GM23338 (cell line): ENCODE measurements around the gene FAP. TPM values are rescaled to one million over a fixed set of nuclear protein-coding genes. Genes with fewer than 3 reads are reported as not detected.

Source experiments
- ATAC-seq: fragments of 200-7000 bp; cut with Tn5 transposase; 3 replicates; pipeline ENCODE4 v1.9.1; 2020
- DNase-seq: peaks from one replicate; pipeline ENCODE4 v3.0.0-alpha.2; 2015; ENCODE audit warnings: low spot score
- H2AFZ ChIP-seq: fragments of 200-600 bp; sonication (generic); 2 replicates; pipeline ENCODE4 v1.8.0; 2016; ENCODE audit warnings: antibody characterized with exemption, mild to moderate bottlenecking, moderate library complexity
- H3F3A ChIP-seq: fragments of 200-600 bp; sonication (generic); replicated peaks from 2 replicates; pipeline ENCODE4 v1.8.0; 2017; ENCODE audit warnings: antibody characterized with exemption, mixed run types, low read depth
- H3K27ac ChIP-seq: fragments of 200-600 bp; sonication (generic); 2 replicates; pipeline ENCODE4 v1.6.1; 2016; ENCODE audit warnings: low read depth
- H3K27me3 ChIP-seq: fragments of 200-600 bp; sonication (generic); 2 replicates; pipeline ENCODE4 v1.8.0; 2016; ENCODE audit warnings: mild to moderate bottlenecking, mixed run types, moderate library complexity; ENCODE audit not compliant: insufficient read depth
- H3K36me3 ChIP-seq: fragments of 200-600 bp; sonication (generic); 2 replicates; pipeline ENCODE4 v1.8.0; 2016; ENCODE audit warnings: mild to moderate bottlenecking; ENCODE audit not compliant: insufficient read depth
- H3K4me1 ChIP-seq: fragments of 200-600 bp; sonication (generic); 2 replicates; pipeline ENCODE4 v1.8.0; 2016; ENCODE audit warnings: mild to moderate bottlenecking, moderate library complexity; ENCODE audit not compliant: insufficient read depth
- H3K4me2 ChIP-seq: fragments of 200-600 bp; sonication (generic); 2 replicates; pipeline ENCODE4 v1.7.1; 2017; ENCODE audit warnings: mixed run types
- H3K4me3 ChIP-seq: fragments of 200-600 bp; sonication (generic); 2 replicates; pipeline ENCODE4 v1.6.1; 2016; ENCODE audit warnings: mixed run types
- H3K79me2 ChIP-seq: fragments of 200-600 bp; sonication (generic); replicated peaks from 2 replicates; pipeline ENCODE4 v1.8.0; 2017; ENCODE audit warnings: mild to moderate bottlenecking; ENCODE audit not compliant: insufficient read depth
- H3K9me2 ChIP-seq: fragments of 200-600 bp; sonication (generic); 2 replicates; pipeline ENCODE4 v1.8.0; 2017; ENCODE audit not compliant: insufficient read depth
- H4K20me1 ChIP-seq: fragments of 200-600 bp; sonication (generic); replicated peaks from 2 replicates; pipeline ENCODE4 v1.8.0; 2017; ENCODE audit warnings: mild to moderate bottlenecking; ENCODE audit not compliant: insufficient read depth
- H3K27ac Mint-ChIP-seq: 2 replicates; pipeline ENCODE4 v1.8.0; 2020; ENCODE audit warnings: inconsistent platforms, mild to moderate bottlenecking, moderate library complexity, mixed read lengths
- H3K27me3 Mint-ChIP-seq: 3 replicates; pipeline ENCODE4 v1.8.0; 2022; ENCODE audit warnings: low read depth, mild to moderate bottlenecking, moderate library complexity, mixed read lengths, inconsistent platforms; ENCODE audit not compliant: insufficient read depth, poor library complexity
- H3K36me3 Mint-ChIP-seq: 3 replicates; pipeline ENCODE4 v1.8.0; 2021; ENCODE audit warnings: low read depth, mild to moderate bottlenecking, inconsistent platforms, moderate library complexity, mixed read lengths
- H3K4me1 Mint-ChIP-seq: 3 replicates; pipeline ENCODE4 v1.8.0; 2020; ENCODE audit warnings: mild to moderate bottlenecking, inconsistent platforms, mixed read lengths
- H3K4me3 Mint-ChIP-seq: 3 replicates; pipeline ENCODE4 v1.8.0; 2021; ENCODE audit warnings: moderate library complexity, mild to moderate bottlenecking, inconsistent platforms, mixed read lengths
- H3K9me3 Mint-ChIP-seq: 3 replicates; pipeline ENCODE4 v1.8.0; 2020; ENCODE audit warnings: moderate library complexity, mild to moderate bottlenecking, inconsistent platforms, mixed read lengths
- CREB1 ChIP-seq: fragments of 250-450 bp; sonication (Bioruptor Pico); IDR thresholded peaks from 2 replicates; pipeline ENCODE4 v1.5.0; 2020; ENCODE audit warnings: low read depth, mild to moderate bottlenecking, moderate library complexity
- ETS1 ChIP-seq: IDR thresholded peaks from 2 replicates; pipeline ENCODE4 v1.6.1; 2016; ENCODE audit warnings: antibody characterized with exemption
- EZH2 ChIP-seq: fragments of 200-600 bp; sonication (generic); IDR thresholded peaks from one replicate; pipeline ENCODE4 v1.8.0; 2017; ENCODE audit warnings: antibody characterized with exemption, mild to moderate bottlenecking, low read depth; ENCODE audit not compliant: unreplicated experiment
- EZH2phosphoT487 ChIP-seq: fragments of 200-600 bp; sonication (generic); IDR thresholded peaks from one replicate; pipeline ENCODE4 v1.8.1; 2018; ENCODE audit warnings: antibody characterized with exemption; ENCODE audit not compliant: unreplicated experiment
- NANOG ChIP-seq: IDR thresholded peaks from 2 replicates; pipeline ENCODE4 v1.6.1; 2016; ENCODE audit warnings: antibody characterized with exemption, borderline replicate concordance
- POLR2AphosphoS5 ChIP-seq: IDR thresholded peaks from 2 replicates; pipeline ENCODE4 v1.6.1; 2016; ENCODE audit warnings: antibody characterized with exemption, low read depth
- STAT1 ChIP-seq: IDR thresholded peaks from one replicate; pipeline ENCODE4 v1.6.1; 2016; ENCODE audit warnings: antibody characterized with exemption; ENCODE audit not compliant: unreplicated experiment
- ZNF114 ChIP-seq: fragments of 250-450 bp; sonication (Bioruptor Pico); IDR thresholded peaks from 2 replicates; pipeline ENCODE4 v1.5.0; 2020; ENCODE audit warnings: mild to moderate bottlenecking, moderate library complexity
- ZNF462 ChIP-seq: fragments of 250-450 bp; sonication (Bioruptor Pico); IDR thresholded peaks from 2 replicates; pipeline ENCODE4 v1.5.0; 2020; ENCODE audit warnings: mild to moderate bottlenecking, moderate library complexity
- polyA plus RNA-seq: library from polyadenylated mRNA; unstranded; fragments of >200 nt; fragmentation: Nextera tagmentation; extraction: Ambion mirVana; gene quantifications from 2 replicates; pipeline ENCODE4 v1.2.1, GENCODE V29; 2016
- total RNA-seq: library from RNA; depleted of rRNA; stranded (reverse); fragments of >200 nt; shearing (Covaris generic); gene quantifications from 2 replicates; pipeline ENCODE4 v1.2.3, GENCODE V29; 2014
- TF ChIP-seq, protein P1 (sequence below): IDR thresholded peaks from one replicate; pipeline ENCODE4 v1.6.1; 2018; ENCODE audit warnings: antibody characterized with exemption; ENCODE audit not compliant: unreplicated experiment

The FAP gene
- total and polyA plus RNA-seq, 2 experiments from 2014 or later, result not detected

DNA sequence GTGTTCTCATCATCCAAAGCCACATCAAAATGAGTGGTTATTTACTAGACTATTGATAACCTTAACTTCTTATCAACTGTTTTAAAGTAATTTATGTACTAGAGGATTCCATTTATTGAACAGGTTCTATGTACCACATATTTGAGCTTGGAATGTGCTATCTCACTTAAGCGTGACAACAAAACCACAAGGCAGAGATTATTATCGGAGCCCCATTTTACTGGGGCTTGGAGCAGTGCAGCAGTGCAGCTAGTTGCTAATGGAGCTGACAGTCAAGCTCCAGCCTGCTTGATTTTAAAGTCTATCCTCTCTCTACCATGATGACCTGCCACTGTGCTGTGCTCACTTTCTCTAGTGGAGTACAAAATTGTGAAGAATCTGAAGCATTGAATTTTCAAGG, 115.8 kb downstream of the FAP start:
- H3K27me3 Mint-ChIP-seq, result no peaks in the 10 kb centered on the region
- H2AFZ ChIP-seq, result no peak overlapping the region
- H3K27ac ChIP-seq, result no peak overlapping the region
- no peaks in the 10 kb centered on the region for H3K36me3 Mint-ChIP-seq
- H3F3A ChIP-seq, result no peaks in the 10 kb centered on the region
- TF ChIP-seq CREB1 (CRISPR knock-in tag), result no peak
- no peak for TF ChIP-seq EZH2
- TF ChIP-seq, protein P1, sequence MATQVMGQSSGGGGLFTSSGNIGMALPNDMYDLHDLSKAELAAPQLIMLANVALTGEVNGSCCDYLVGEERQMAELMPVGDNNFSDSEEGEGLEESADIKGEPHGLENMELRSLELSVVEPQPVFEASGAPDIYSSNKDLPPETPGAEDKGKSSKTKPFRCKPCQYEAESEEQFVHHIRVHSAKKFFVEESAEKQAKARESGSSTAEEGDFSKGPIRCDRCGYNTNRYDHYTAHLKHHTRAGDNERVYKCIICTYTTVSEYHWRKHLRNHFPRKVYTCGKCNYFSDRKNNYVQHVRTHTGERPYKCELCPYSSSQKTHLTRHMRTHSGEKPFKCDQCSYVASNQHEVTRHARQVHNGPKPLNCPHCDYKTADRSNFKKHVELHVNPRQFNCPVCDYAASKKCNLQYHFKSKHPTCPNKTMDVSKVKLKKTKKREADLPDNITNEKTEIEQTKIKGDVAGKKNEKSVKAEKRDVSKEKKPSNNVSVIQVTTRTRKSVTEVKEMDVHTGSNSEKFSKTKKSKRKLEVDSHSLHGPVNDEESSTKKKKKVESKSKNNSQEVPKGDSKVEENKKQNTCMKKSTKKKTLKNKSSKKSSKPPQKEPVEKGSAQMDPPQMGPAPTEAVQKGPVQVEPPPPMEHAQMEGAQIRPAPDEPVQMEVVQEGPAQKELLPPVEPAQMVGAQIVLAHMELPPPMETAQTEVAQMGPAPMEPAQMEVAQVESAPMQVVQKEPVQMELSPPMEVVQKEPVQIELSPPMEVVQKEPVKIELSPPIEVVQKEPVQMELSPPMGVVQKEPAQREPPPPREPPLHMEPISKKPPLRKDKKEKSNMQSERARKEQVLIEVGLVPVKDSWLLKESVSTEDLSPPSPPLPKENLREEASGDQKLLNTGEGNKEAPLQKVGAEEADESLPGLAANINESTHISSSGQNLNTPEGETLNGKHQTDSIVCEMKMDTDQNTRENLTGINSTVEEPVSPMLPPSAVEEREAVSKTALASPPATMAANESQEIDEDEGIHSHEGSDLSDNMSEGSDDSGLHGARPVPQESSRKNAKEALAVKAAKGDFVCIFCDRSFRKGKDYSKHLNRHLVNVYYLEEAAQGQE, result no peak
- no peak for TF ChIP-seq ZNF114 (CRISPR knock-in tag)
- TF ChIP-seq POLR2AphosphoS5, result no peak
- no peak for TF ChIP-seq EZH2phosphoT487
- TF ChIP-seq ZNF462 (CRISPR knock-in tag), result no peak
- TF ChIP-seq ETS1, result no peak
- no peak for TF ChIP-seq NANOG
- no peak for TF ChIP-seq STAT1
- DNase-seq (no peak), ATAC-seq (no peak)
- H3K27me3 ChIP-seq, result no peaks in the 10 kb centered on the region
- no peaks in the 10 kb centered on the region for H3K36me3 ChIP-seq
- no peaks in the 10 kb centered on the region for H3K4me1 ChIP-seq
- no peaks in the 10 kb centered on the region for H3K9me3 Mint-ChIP-seq
- no peak overlapping the region for H3K4me3 ChIP-seq
- H3K4me1 Mint-ChIP-seq, result peaks cover 5% of the 10 kb centered on the region; the same call in 2 of the 3 replicates
- no peak overlapping the region for H3K27ac Mint-ChIP-seq
- no peaks in the 10 kb centered on the region for H4K20me1 ChIP-seq
- H3K79me2 ChIP-seq, result no peaks in the 10 kb centered on the region
- no peak overlapping the region for H3K4me3 Mint-ChIP-seq
- H3K4me2 ChIP-seq, result no peak overlapping the region
- H3K9me2 ChIP-seq, result no peaks in the 10 kb centered on the region
